T-helper 17 cell (primary cell): ENCODE results near the gene TBPL2. TPM values are rescaled to one million over a fixed set of nuclear protein-coding genes. Genes with fewer than 3 reads are reported as not detected.

Source experiments
- ATAC-seq: fragments of 150-1000 bp; cut with Tn5 transposase; 2 replicates; pipeline ENCODE4 v1.10.0; 2021; ENCODE audit warnings: mild to moderate bottlenecking, moderate library complexity
- DNase-seq, 3 donors: peaks; one replicate each; pipeline versions ENCODE4 v3.0.0 to v3.0.0-alpha.2; 2020 to 2021
- H3K9me3 ChIP-seq: one replicate; pipeline ENCODE4 v1.7.0; 2013; ENCODE audit warnings: low read length, mild to moderate bottlenecking; ENCODE audit not compliant: control insufficient read depth, poor library complexity, severe bottlenecking
- H3K27ac Mint-ChIP-seq: one replicate; pipeline ENCODE4 v1.8.0; 2022; ENCODE audit warnings: mild to moderate bottlenecking, moderate library complexity, mixed read lengths
- H3K27me3 Mint-ChIP-seq: one replicate; pipeline ENCODE4 v1.8.0; 2022; ENCODE audit warnings: mixed read lengths
- H3K36me3 Mint-ChIP-seq: one replicate; pipeline ENCODE4 v1.8.0; 2022; ENCODE audit warnings: low read depth, mixed read lengths
- H3K4me1 Mint-ChIP-seq: one replicate; pipeline ENCODE4 v1.8.0; 2022; ENCODE audit warnings: mild to moderate bottlenecking, mixed read lengths
- H3K4me3 Mint-ChIP-seq: one replicate; pipeline ENCODE4 v1.8.0; 2022; ENCODE audit warnings: mild to moderate bottlenecking, moderate library complexity, mixed read lengths
- total RNA-seq, 4 donors: library from RNA in 2 of 4; stranded (reverse) in 2 of 4; gene quantifications; one replicate each; pipeline ENCODE4 v1.2.3 and lab custom pipeline; 2022 to 2026

TBPL2 gene
- total RNA-seq, 2 donors from 2014 or later: not detected

- Mint-ChIP-seq H3K36me3 (peaks cover 2% of the 10 kb centered on the region), H3K27ac (no peak overlapping the region), H3K4me3 (no peak overlapping the region), H3K27me3 (peaks cover 22% of the 10 kb centered on the region), H3K4me1 (peaks cover 5% of the 10 kb centered on the region)
- DNase-seq (no peak), ATAC-seq (no peak)
- no peaks in the 10 kb centered on the region for H3K9me3 ChIP-seq
These were observed 11.5 kb upstream of the TBPL2 start for GRCh38 chr14:55451950-55452349.

- DNase-seq (no peak), ATAC-seq (no peak)
- H3K27ac Mint-ChIP-seq: no peak overlapping the region
- H3K4me1 Mint-ChIP-seq: peaks cover 5% of the 10 kb centered on the region
- no peak overlapping the region for H3K4me3 Mint-ChIP-seq
- no peaks in the 10 kb centered on the region for H3K9me3 ChIP-seq
- H3K36me3 Mint-ChIP-seq: peaks cover 2% of the 10 kb centered on the region
- H3K27me3 Mint-ChIP-seq: peaks cover 22% of the 10 kb centered on the region
These were observed 11.0 kb upstream of the TBPL2 start for GRCh38 chr14:55451398-55451797.

GRCh38 chr14:55450987-55451386 lies 10.6 kb upstream of the TBPL2 start:
- H3K27ac Mint-ChIP-seq: no peak overlapping the region
- H3K9me3 ChIP-seq: no peaks in the 10 kb centered on the region

GRCh38 chr14:55450539-55450938 lies 10.1 kb upstream of the TBPL2 start:
- peaks cover 2% of the 10 kb centered on the region for H3K36me3 Mint-ChIP-seq
- no peak for ATAC-seq
- peaks cover 9% of the 10 kb centered on the region for H3K4me1 Mint-ChIP-seq
- no peak for DNase-seq
- H3K27ac Mint-ChIP-seq: no peak overlapping the region
- no peaks in the 10 kb centered on the region for H3K9me3 ChIP-seq
- H3K27me3 Mint-ChIP-seq: peaks cover 22% of the 10 kb centered on the region
- no peak overlapping the region for H3K4me3 Mint-ChIP-seq

More at GRCh38 chr14:55450987-55451386, 10.6 kb upstream of the TBPL2 start:
- no peak for ATAC-seq
- peaks cover 9% of the 10 kb centered on the region for H3K4me1 Mint-ChIP-seq
- peaks cover 22% of the 10 kb centered on the region for H3K27me3 Mint-ChIP-seq
- no peak overlapping the region for H3K4me3 Mint-ChIP-seq
- peaks cover 2% of the 10 kb centered on the region for H3K36me3 Mint-ChIP-seq
- no peak for DNase-seq

- Mint-ChIP-seq H3K4me1 (peaks cover 9% of the 10 kb centered on the region), H3K27me3 (peaks cover 20% of the 10 kb centered on the region), H3K4me3 (no peak overlapping the region), H3K36me3 (peaks cover 2% of the 10 kb centered on the region), H3K27ac (peak overlapping the region; percentile 10)
- ATAC-seq (no peak), DNase-seq (no peak)
- no peaks in the 10 kb centered on the region for H3K9me3 ChIP-seq
These were observed 9.7 kb upstream of the TBPL2 start for GRCh38 chr14:55450124-55450523.

GRCh38 chr14:55449116-55449515 lies 8.7 kb upstream of the TBPL2 start:
- no peaks in the 10 kb centered on the region for H3K36me3 Mint-ChIP-seq
- H3K9me3 ChIP-seq: no peaks in the 10 kb centered on the region
- peaks cover 9% of the 10 kb centered on the region for H3K4me1 Mint-ChIP-seq
- H3K4me3 Mint-ChIP-seq: no peak overlapping the region
- peaks cover 9% of the 10 kb centered on the region for H3K27me3 Mint-ChIP-seq
- no peak overlapping the region for H3K27ac Mint-ChIP-seq
- ATAC-seq (no peak), DNase-seq (no peak)

GRCh38 chr14:55448141-55448614 lies 7.8 kb upstream of the TBPL2 start:
- H3K9me3 ChIP-seq: no peaks in the 10 kb centered on the region
- Mint-ChIP-seq H3K27ac (no peak overlapping the region), H3K27me3 (peaks cover 2% of the 10 kb centered on the region), H3K4me3 (no peak overlapping the region), H3K4me1 (peaks cover 9% of the 10 kb centered on the region), H3K36me3 (no peaks in the 10 kb centered on the region)
- ATAC-seq (no peak), DNase-seq (no peak)

- H3K27ac Mint-ChIP-seq: no peak overlapping the region
- H3K36me3 Mint-ChIP-seq: no peaks in the 10 kb centered on the region
- no peak for DNase-seq
- no peaks in the 10 kb centered on the region for H3K27me3 Mint-ChIP-seq
- no peak overlapping the region for H3K4me3 Mint-ChIP-seq
- H3K9me3 ChIP-seq: no peaks in the 10 kb centered on the region
- H3K4me1 Mint-ChIP-seq: peaks cover 6% of the 10 kb centered on the region
- ATAC-seq: no peak
These were observed 6.4 kb upstream of the TBPL2 start for GRCh38 chr14:55446833-55447232.

GRCh38 chr14:55446127-55446736 lies 5.8 kb upstream of the TBPL2 start:
- peak; percentile 58 for ATAC-seq
- peaks cover 4% of the 10 kb centered on the region for H3K4me1 Mint-ChIP-seq
- no peak overlapping the region for H3K4me3 Mint-ChIP-seq
- DNase-seq: peak in 2 of 3 donors; percentile 13 to 43
- no peaks in the 10 kb centered on the region for H3K36me3 Mint-ChIP-seq
- H3K27me3 Mint-ChIP-seq: no peaks in the 10 kb centered on the region
- H3K9me3 ChIP-seq: no peaks in the 10 kb centered on the region
- no peak overlapping the region for H3K27ac Mint-ChIP-seq

- no peaks in the 10 kb centered on the region for H3K36me3 Mint-ChIP-seq
- ATAC-seq (no peak), DNase-seq (no peak)
- no peak overlapping the region for H3K4me3 Mint-ChIP-seq
- H3K27ac Mint-ChIP-seq: no peak overlapping the region
- H3K4me1 Mint-ChIP-seq: peaks cover 4% of the 10 kb centered on the region
- no peaks in the 10 kb centered on the region for H3K27me3 Mint-ChIP-seq
- H3K9me3 ChIP-seq: no peaks in the 10 kb centered on the region
These were observed 870 bp upstream of the TBPL2 start for GRCh38 chr14:55441286-55441685.

- peaks cover 15% of the 10 kb centered on the region for H3K4me1 Mint-ChIP-seq
- H3K27ac Mint-ChIP-seq: no peak overlapping the region
- DNase-seq (no peak), ATAC-seq (no peak)
- H3K4me3 Mint-ChIP-seq: no peak overlapping the region
- H3K9me3 ChIP-seq: no peaks in the 10 kb centered on the region
- H3K27me3 Mint-ChIP-seq: no peaks in the 10 kb centered on the region
- H3K36me3 Mint-ChIP-seq: no peaks in the 10 kb centered on the region
These were observed 2.2 kb downstream of the TBPL2 start for GRCh38 chr14:55438066-55438683.

- H3K36me3 Mint-ChIP-seq: no peaks in the 10 kb centered on the region
- H3K4me3 Mint-ChIP-seq: no peak overlapping the region
- H3K9me3 ChIP-seq: no peaks in the 10 kb centered on the region
- no peak for DNase-seq
- H3K27me3 Mint-ChIP-seq: no peaks in the 10 kb centered on the region
- peaks cover 15% of the 10 kb centered on the region for H3K4me1 Mint-ChIP-seq
- no peak overlapping the region for H3K27ac Mint-ChIP-seq
- no peak for ATAC-seq
These were observed 3.5 kb downstream of the TBPL2 start for GRCh38 chr14:55436931-55437330.

GRCh38 chr14:55436519-55436918 lies 3.9 kb downstream of the TBPL2 start:
- H3K9me3 ChIP-seq: no peaks in the 10 kb centered on the region
- DNase-seq: no peak
- ATAC-seq: no peak
- Mint-ChIP-seq H3K4me1 (peaks cover 15% of the 10 kb centered on the region), H3K36me3 (no peaks in the 10 kb centered on the region), H3K4me3 (no peak overlapping the region), H3K27me3 (no peaks in the 10 kb centered on the region), H3K27ac (no peak overlapping the region)

GRCh38 chr14:55434805-55435174 lies 5.6 kb downstream of the TBPL2 start:
- Mint-ChIP-seq H3K36me3 (no peaks in the 10 kb centered on the region), H3K4me1 (peaks cover 24% of the 10 kb centered on the region), H3K4me3 (no peak overlapping the region), H3K27me3 (no peaks in the 10 kb centered on the region), H3K27ac (peak overlapping the region; percentile 59)
- no peaks in the 10 kb centered on the region for H3K9me3 ChIP-seq
- DNase-seq (no peak), ATAC-seq (no peak)
